ENCODE data around the gene SNCA. TPM values are rescaled to one million over a fixed set of nuclear protein-coding genes. Genes with fewer than 3 reads are reported as not detected.

The SNCA gene
- total RNA-seq, 1 donor from 2014 or later = 13.4 TPM

GRCh38 chr4:89803915-89804314 lies 33.0 kb downstream of the SNCA start:
- H3K27ac Mint-ChIP-seq = no peak overlapping the region
- H3K4me3 Mint-ChIP-seq (ENCODE audit: low read depth) = no peak overlapping the region
- no peak for DNase-seq (ENCODE audit: low spot score, unreplicated experiment)
- no peaks in the 10 kb centered on the region for H3K27me3 Mint-ChIP-seq
- TF ChIP-seq CTCF (IDR thresholded peaks at IDR 0.05; ENCODE audit: unreplicated experiment) = no peak
- H3K9me3 Mint-ChIP-seq (ENCODE audit: low read depth) = no peaks in the 10 kb centered on the region
- peaks cover 1% of the 10 kb centered on the region for H3K4me1 Mint-ChIP-seq (ENCODE audit: low read depth)
- H3K36me3 Mint-ChIP-seq (ENCODE audit: insufficient read depth) = no peaks in the 10 kb centered on the region

GRCh38 chr4:89803036-89803435 lies 33.9 kb downstream of the SNCA start:
- no peak for TF ChIP-seq CTCF (IDR thresholded peaks at IDR 0.05; ENCODE audit: unreplicated experiment)
- H3K9me3 Mint-ChIP-seq (ENCODE audit: low read depth) = no peaks in the 10 kb centered on the region
- DNase-seq (ENCODE audit: low spot score, unreplicated experiment) = no peak
- peaks cover 2% of the 10 kb centered on the region for H3K4me1 Mint-ChIP-seq (ENCODE audit: low read depth)
- H3K27me3 Mint-ChIP-seq = no peaks in the 10 kb centered on the region
- H3K4me3 Mint-ChIP-seq (ENCODE audit: low read depth) = no peak overlapping the region
- no peak overlapping the region for H3K27ac Mint-ChIP-seq
- H3K36me3 Mint-ChIP-seq (ENCODE audit: insufficient read depth) = no peaks in the 10 kb centered on the region

- DNase-seq (ENCODE audit: low spot score, unreplicated experiment) = no peak
- H3K27ac Mint-ChIP-seq = no peak overlapping the region
- no peaks in the 10 kb centered on the region for H3K27me3 Mint-ChIP-seq
- TF ChIP-seq CTCF (IDR thresholded peaks at IDR 0.05; ENCODE audit: unreplicated experiment) = no peak
- H3K9me3 Mint-ChIP-seq (ENCODE audit: low read depth) = no peaks in the 10 kb centered on the region
- peaks cover 2% of the 10 kb centered on the region for H3K4me1 Mint-ChIP-seq (ENCODE audit: low read depth)
- H3K4me3 Mint-ChIP-seq (ENCODE audit: low read depth) = no peak overlapping the region
- no peaks in the 10 kb centered on the region for H3K36me3 Mint-ChIP-seq (ENCODE audit: insufficient read depth)
Observed at GRCh38 chr4:89800527-89801103, 36.3 kb downstream of the SNCA start.

GRCh38 chr4:89800012-89800516 lies 36.9 kb downstream of the SNCA start:
- H3K4me1 Mint-ChIP-seq (ENCODE audit: low read depth) = peaks cover 1% of the 10 kb centered on the region
- no peaks in the 10 kb centered on the region for H3K27me3 Mint-ChIP-seq
- H3K27ac Mint-ChIP-seq = no peak overlapping the region
- no peaks in the 10 kb centered on the region for H3K9me3 Mint-ChIP-seq (ENCODE audit: low read depth)
- TF ChIP-seq CTCF (IDR thresholded peaks at IDR 0.05; ENCODE audit: unreplicated experiment) = no peak
- no peaks in the 10 kb centered on the region for H3K36me3 Mint-ChIP-seq (ENCODE audit: insufficient read depth)
- no peak overlapping the region for H3K4me3 Mint-ChIP-seq (ENCODE audit: low read depth)
- no peak for DNase-seq (ENCODE audit: low spot score, unreplicated experiment)

- Mint-ChIP-seq H3K27ac (no peak overlapping the region), H3K9me3 (ENCODE audit: low read depth) (no peaks in the 10 kb centered on the region), H3K4me1 (ENCODE audit: low read depth) (peaks cover 1% of the 10 kb centered on the region), H3K4me3 (ENCODE audit: low read depth) (no peak overlapping the region), H3K27me3 (no peaks in the 10 kb centered on the region), H3K36me3 (ENCODE audit: insufficient read depth) (no peaks in the 10 kb centered on the region)
- no peak for DNase-seq (ENCODE audit: low spot score, unreplicated experiment)
- TF ChIP-seq CTCF (IDR thresholded peaks at IDR 0.05; ENCODE audit: unreplicated experiment) = no peak
Observed at GRCh38 chr4:89799071-89799470, 37.9 kb downstream of the SNCA start.

Data from progenitor cell of endocrine pancreas (in vitro differentiated cells).